GM21390 (cell line): Measurements from ENCODE around the gene SUPT5H.

Source experiments
- ATAC-seq: cut with Tn5 transposase; IDR thresholded peaks from one replicate; pipeline ENCODE4 v1.9.1; 2021; ENCODE audit not compliant: unreplicated experiment

SUPT5H gene

GRCh38 chr19:39496063-39496462, 50.7 kb downstream of the SUPT5H start:
- ATAC-seq = no peak

DNA sequence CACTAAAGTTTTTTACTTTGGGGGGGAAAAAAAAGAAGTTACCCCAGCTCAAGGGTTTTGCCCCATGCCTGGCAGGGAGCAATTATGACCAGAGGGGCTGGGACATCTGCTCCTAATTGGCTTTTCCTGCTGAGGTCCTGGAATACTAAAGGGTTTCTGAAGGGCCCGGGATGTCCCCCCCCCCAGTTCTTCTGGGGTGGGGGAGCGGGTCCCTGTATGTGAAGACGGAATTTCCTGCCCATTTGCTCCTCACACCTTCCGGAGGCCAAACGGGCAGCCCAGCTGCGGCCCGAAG, 52.3 kb downstream of the SUPT5H start:
- ATAC-seq = no peak

GRCh38 chr19:39497996-39498797, 52.8 kb downstream of the SUPT5H start:
- ATAC-seq = no peak

GRCh38 chr19:39498798-39499642, 53.6 kb downstream of the SUPT5H start, which contains the start of gene DLL3:
DLL3 (plus strand) TSS chr19:39498947; CDS start chr19:39498975, 28 bp downstream.
- ATAC-seq = no peak

DNA sequence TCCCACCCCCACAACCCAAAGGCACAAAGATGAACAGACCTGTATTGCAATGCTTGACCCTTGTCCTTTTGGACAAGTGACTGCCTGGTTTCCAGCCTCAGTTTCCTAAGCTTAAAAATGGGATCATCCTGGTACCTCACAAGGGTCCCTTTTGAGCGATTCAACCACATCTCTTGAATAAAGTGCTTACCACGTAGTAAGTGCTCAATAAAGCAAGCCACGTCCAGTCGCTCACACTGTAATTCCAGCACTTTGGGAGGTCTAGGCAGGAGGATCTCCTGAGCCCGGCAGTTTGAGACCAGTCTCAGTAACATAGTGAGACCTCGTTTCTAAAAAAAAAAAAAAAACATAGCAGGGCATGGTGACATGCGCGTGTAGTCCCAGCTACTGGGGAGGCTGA, 54.5 kb downstream of the SUPT5H start:
- ATAC-seq = no peak

- no peak for ATAC-seq
Observed at GRCh38 chr19:39500543-39500942, 55.2 kb downstream of the SUPT5H start.

- ATAC-seq = no peak
Observed at GRCh38 chr19:39501340-39501739, 56.0 kb downstream of the SUPT5H start.

GRCh38 chr19:39502640-39503417, 57.4 kb downstream of the SUPT5H start:
- no peak for ATAC-seq

- no peak for ATAC-seq
Observed at GRCh38 chr19:39506598-39506943, 61.2 kb downstream of the SUPT5H start.

- ATAC-seq = no peak
Observed at GRCh38 chr19:39506944-39507714, 61.7 kb downstream of the SUPT5H start.

DNA sequence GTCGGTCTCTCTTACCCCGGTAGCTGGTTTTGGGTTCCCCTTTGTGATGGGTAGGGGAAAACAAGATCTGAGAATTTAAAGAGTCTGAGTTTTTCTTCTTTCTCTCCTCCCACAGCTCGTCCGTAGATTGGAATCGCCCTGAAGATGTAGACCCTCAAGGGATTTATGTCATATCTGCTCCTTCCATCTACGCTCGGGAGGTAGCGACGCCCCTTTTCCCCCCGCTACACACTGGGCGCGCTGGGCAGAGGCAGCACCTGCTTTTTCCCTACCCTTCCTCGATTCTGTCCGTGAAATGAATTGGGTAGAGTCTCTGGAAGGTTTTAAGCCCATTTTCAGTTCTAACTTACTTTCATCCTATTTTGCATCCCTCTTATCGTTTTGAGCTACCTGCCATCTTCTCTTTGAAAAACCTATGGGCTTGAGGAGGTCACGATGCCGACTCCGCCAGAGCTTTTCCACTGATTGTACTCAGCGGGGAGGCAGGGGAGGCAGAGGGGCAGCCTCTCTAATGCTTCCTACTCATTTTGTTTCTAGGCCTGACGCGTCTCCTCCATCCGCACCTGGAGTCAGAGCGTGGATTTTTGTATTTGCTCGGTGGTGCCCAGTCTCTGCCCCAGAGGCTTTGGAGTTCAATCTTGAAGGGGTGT, 62.5 kb downstream of the SUPT5H start:
- no peak for ATAC-seq

- ATAC-seq = no peak
Observed at GRCh38 chr19:39508629-39509028, 63.2 kb downstream of the SUPT5H start.

DNA sequence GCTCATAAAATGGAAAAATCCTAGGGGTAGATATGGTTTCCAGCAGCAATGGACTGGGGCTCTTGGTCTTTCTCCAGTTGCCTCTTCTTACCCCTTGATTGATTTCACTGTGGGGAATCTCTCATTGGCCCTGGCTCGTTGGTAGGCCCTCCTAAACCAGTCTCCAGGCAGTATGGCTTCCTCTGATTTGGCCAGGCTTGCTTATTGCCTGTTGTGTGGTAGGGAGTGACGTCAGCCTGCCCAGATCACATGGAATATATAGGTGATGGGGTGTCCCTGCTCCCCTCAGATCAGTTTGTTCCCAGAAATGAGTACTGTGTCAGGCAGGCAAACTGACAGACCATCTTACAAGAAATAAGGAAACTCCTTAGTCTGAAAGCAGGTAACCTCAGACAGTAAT, 63.9 kb downstream of the SUPT5H start:
- ATAC-seq = no peak

GRCh38 chr19:39512988-39513387, 67.6 kb downstream of the SUPT5H start:
- no peak for ATAC-seq

GRCh38 chr19:39514840-39515550, 69.6 kb downstream of the SUPT5H start, which contains the start of gene SELENOV:
SELENOV (plus strand) TSS chr19:39515139; CDS start chr19:39515213, 74 bp downstream.
- no peak for ATAC-seq

DNA sequence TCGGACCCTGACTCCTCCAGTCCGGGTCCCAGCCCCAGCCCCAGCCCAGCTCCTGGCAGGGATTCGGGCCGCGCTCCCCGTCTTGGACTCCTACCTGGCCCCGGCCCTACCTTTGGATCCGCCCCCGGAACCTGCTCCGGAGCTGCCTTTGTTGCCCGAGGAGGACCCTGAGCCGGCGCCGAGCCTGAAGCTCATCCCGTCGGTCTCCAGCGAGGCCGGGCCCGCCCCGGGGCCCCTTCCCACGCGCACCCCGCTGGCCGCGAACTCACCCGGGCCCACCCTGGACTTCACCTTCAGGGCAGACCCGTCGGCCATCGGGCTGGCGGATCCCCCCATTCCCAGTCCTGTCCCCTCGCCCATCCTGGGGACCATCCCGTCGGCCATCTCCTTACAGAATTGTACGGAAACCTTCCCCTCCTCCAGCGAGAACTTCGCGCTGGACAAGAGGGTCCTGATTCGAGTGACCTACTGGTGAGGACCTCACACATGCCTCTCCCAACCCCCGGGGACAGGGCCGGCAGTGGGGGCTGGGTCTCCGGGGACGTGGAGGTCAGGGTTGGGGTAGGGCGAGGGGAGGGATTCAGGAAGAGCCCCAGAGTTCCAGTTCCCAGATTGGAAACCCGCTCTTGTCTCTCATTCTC, 70.3 kb downstream of the SUPT5H start:
- no peak for ATAC-seq

- ATAC-seq = no peak
Observed at GRCh38 chr19:39516270-39516669, 70.9 kb downstream of the SUPT5H start.

DNA sequence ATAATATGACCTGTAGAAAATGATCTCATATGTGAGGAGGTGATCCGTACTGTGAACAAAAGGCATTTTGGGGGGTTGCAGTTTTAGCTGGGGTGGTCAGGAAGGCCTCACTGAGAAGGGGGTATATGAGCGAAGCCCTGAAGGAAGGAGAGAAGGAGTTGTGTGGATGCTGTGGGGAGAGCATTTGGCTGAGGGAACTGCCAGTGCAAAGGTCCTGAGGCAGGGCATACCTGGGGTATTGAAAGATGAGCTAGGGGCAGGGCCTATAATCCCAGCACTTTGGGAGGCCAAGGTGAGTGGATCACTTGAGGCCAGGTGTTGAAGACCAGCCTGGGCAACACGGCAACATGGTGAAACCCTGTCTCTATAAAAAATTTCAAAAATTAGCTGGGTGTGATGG, 72.0 kb downstream of the SUPT5H start:
- no peak for ATAC-seq

- no peak for ATAC-seq
Observed at GRCh38 chr19:39518458-39518857, 73.1 kb downstream of the SUPT5H start.
